Stimulated activated naive CD8-positive, alpha-beta T cell treated with anti-CD3 and anti-CD28 coated beads, Interleukin-15, amount 100 ng/mL, for 72 hours (primary cell): ENCODE results near the gene DAND5.

Experiments
- ATAC-seq: fragments of 150-1000 bp; cut with Tn5 transposase; 2 replicates; pipeline ENCODE4 v1.10.0; 2021; ENCODE audit warnings: mild to moderate bottlenecking, moderate library complexity
- DNase-seq, 2 donors: peaks; one replicate each; pipeline ENCODE4 v3.0.0; 2021 to 2022
- H3K27ac Mint-ChIP-seq, 2 donors: one replicate each; pipeline ENCODE4 v1.8.0; 2022; ENCODE audit warnings: mild to moderate bottlenecking in 2 of 2, mixed read lengths in 2 of 2, moderate library complexity in 2 of 2
- H3K27me3 Mint-ChIP-seq: one replicate; pipeline ENCODE4 v1.8.0; 2022; ENCODE audit warnings: mixed read lengths
- H3K4me1 Mint-ChIP-seq: one replicate; pipeline ENCODE4 v1.8.0; 2022; ENCODE audit warnings: mild to moderate bottlenecking, mixed read lengths
- H3K4me3 Mint-ChIP-seq, 2 donors: one replicate each; pipeline ENCODE4 v1.8.0; 2022; ENCODE audit warnings: mild to moderate bottlenecking in 2 of 2, mixed read lengths in 2 of 2, moderate library complexity in 1 of 2
- H3K9me3 Mint-ChIP-seq, 2 donors: one replicate each; pipeline ENCODE4 v1.8.0; 2022; ENCODE audit warnings: mixed read lengths in 2 of 2

Gene DAND5

DNA sequence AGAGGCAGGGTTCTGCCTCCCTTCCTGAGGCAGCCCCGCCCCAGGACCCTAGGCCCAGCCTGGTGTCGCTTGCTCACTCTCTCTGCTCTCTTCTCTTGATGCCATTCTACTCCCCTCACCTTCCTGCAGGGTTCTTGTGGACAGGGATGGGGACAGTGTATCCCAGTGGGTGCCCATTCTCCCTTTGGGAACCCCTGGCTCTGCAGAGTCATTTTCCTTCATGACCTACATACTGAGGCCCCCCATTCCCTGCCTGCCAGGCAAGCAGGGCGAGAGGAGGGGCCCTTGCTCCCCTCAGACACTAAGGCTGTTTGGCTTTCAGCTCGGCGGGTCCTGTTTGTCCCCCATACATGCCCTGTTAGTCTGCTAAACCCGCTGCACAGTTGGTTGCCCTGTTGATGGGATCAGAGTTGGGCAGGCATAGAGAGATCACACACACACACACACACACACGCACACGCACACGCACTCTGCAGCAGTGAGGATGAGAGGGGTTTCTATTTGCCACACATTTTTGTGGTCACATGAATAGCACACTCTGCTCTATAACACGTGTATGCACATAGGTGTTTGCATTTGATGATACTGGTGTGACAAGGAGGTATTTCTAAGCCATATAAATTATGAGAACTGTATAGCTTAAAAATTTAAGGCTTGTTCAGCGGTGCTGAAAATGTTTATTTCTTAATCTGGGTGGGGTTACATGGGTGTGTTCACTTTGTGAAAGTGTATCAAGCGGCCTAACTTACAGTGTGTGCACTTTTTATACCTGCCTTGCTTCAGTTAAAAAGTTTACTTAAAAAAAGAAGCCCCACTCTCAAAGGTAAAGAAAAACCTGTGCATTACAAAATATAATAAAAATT, 46.2 kb downstream of the DAND5 start:
- Mint-ChIP-seq H3K27me3 (peaks cover 66% of the 10 kb centered on the region), H3K4me3 (peak overlapping the region in 1 of 2 donors; percentile 34), H3K27ac (no peak overlapping the region), H3K9me3 (no peaks in the 10 kb centered on the region), H3K4me1 (peaks cover 46% of the 10 kb centered on the region)
- no peak for ATAC-seq
- no peak for DNase-seq

DNA sequence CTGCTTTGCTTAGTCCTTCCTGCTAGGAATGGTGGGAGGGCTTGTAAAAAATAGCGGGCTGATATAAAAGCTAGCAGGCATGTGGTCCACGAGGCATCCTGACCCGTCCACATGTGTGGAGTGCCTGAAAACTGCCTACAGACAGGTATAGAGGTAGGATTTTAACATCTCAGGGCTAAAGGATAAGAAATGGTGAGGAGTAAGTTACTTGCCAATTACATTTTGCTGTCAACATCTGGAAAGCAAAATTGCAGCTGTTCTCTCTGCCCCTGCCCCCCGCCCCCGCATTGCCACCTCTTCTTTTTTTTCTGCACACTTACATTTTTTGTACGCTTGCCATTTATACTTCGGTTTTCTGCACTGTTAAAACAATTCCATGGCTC, 46.9 kb downstream of the DAND5 start:
- H3K4me3 Mint-ChIP-seq, result no peak overlapping the region
- H3K9me3 Mint-ChIP-seq, result no peaks in the 10 kb centered on the region
- peaks cover 39% of the 10 kb centered on the region for H3K4me1 Mint-ChIP-seq
- ATAC-seq (no peak), DNase-seq (no peak)
- peaks cover 60% of the 10 kb centered on the region for H3K27me3 Mint-ChIP-seq
- no peak overlapping the region for H3K27ac Mint-ChIP-seq

- Mint-ChIP-seq H3K4me1 (peaks cover 37% of the 10 kb centered on the region), H3K9me3 (no peaks in the 10 kb centered on the region), H3K27me3 (peaks cover 58% of the 10 kb centered on the region), H3K27ac (no peak overlapping the region), H3K4me3 (no peak overlapping the region)
- no peak for DNase-seq
- ATAC-seq, result no peak
These were observed 47.4 kb downstream of the DAND5 start for GRCh38 chr19:13016628-13017305.

DNA sequence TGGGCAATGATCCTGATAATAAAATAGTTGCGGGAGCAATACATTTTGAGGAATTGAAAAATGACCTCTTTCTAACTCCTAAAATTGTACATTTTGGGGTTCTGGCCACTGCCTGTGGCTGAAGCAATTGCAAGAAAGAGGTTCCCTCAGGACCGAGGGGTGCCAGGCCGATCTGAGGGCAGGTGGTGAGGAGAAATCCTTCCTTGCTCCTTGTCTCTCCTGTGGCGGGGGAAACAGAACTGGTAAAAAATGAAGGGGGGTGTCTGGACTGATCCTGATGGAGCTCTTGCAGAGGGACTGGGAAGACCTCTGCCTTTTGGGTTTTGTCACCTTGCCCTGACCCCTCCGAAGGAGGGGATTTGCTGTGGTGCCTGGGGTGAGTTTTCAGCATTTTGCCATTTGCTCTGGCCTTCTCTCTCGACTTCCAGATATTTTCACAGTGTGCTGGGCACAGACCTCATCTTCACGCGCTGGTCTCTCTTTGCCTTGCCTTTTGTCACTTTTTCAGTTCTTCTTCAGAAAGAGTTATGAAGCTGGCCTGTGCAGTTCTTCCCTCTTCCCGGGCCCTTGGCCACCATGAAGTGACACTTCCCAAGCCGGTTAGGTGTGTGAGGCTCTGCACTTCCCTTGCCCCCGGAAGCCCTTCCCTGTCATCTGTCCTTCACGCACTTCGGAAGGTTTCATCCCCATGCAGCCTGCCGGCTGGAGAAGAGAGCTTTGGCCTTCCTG, 48.1 kb downstream of the DAND5 start:
- DNase-seq (no peak), ATAC-seq (no peak)
- Mint-ChIP-seq H3K4me3 (no peak overlapping the region), H3K9me3 (no peaks in the 10 kb centered on the region), H3K27ac (no peak overlapping the region), H3K4me1 (peaks cover 39% of the 10 kb centered on the region), H3K27me3 (peaks cover 55% of the 10 kb centered on the region)

GRCh38 chr19:13018035-13018914, 48.9 kb downstream of the DAND5 start:
- Mint-ChIP-seq H3K27me3 (peaks cover 47% of the 10 kb centered on the region), H3K4me1 (peaks cover 39% of the 10 kb centered on the region), H3K27ac (no peak overlapping the region), H3K9me3 (no peaks in the 10 kb centered on the region), H3K4me3 (no peak overlapping the region)
- ATAC-seq (no peak), DNase-seq (no peak)

DNA sequence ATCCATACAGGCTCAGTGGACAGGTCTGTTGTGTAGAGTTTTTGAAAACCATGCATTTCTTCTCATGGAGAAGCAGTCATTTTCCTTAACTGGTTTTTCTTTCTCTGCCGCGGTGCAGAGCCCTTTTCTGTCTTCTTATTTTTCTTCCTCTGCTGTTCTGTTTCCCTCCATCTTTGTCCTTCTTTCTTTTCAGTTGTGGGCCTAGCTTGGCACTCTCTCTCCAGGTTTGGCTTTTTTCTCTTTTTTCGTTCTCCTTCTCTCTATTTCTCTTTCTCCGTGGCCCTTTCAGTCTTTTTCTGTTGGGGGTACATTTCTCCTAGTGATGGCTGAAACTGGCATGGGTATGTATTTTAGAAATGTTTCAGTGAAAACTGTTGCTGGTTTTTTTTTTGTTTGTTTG, 50.0 kb downstream of the DAND5 start:
- no peak for ATAC-seq
- no peak for DNase-seq
- H3K9me3 Mint-ChIP-seq, result no peaks in the 10 kb centered on the region
- no peak overlapping the region for H3K4me3 Mint-ChIP-seq
- peaks cover 39% of the 10 kb centered on the region for H3K4me1 Mint-ChIP-seq
- no peak overlapping the region for H3K27ac Mint-ChIP-seq
- H3K27me3 Mint-ChIP-seq, result peaks cover 42% of the 10 kb centered on the region

DNA sequence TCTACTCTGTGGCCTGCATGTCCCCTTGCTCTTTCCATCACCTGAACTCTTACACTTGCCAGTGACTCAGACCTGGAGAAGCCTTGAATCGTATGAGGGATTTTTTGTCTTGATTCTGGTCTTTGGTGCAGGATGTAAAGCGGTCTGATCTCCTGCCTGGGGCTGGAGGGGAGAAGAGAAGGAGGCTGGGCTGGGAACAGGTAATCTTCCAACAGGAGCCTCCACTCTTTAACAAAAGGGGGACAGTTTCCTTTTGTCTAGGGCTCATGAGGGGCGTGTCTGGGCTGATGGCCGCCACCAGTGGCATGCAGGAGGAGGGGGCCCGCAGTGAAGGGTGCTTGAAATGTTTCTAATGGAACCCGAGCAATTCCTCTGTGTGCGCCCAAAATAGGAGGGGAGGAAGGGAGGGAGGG, 50.6 kb downstream of the DAND5 start:
- no peak for DNase-seq
- ATAC-seq, result no peak
- Mint-ChIP-seq H3K4me3 (no peak overlapping the region), H3K27ac (no peak overlapping the region), H3K27me3 (peaks cover 42% of the 10 kb centered on the region), H3K9me3 (no peaks in the 10 kb centered on the region), H3K4me1 (peaks cover 38% of the 10 kb centered on the region)

GRCh38 chr19:13022111-13022858, 52.9 kb downstream of the DAND5 start:
- H3K4me3 Mint-ChIP-seq, result peak overlapping the region; percentile 78 to 87
- H3K27ac Mint-ChIP-seq, result peak overlapping the region; percentile 75 to 91
- DNase-seq, result no peak
- no peak for ATAC-seq
- H3K27me3 Mint-ChIP-seq, result peaks cover 37% of the 10 kb centered on the region
- peaks cover 35% of the 10 kb centered on the region for H3K4me1 Mint-ChIP-seq
- no peaks in the 10 kb centered on the region for H3K9me3 Mint-ChIP-seq

GRCh38 chr19:13022859-13023636, 53.7 kb downstream of the DAND5 start:
- Mint-ChIP-seq H3K27ac (peak overlapping the region in 1 of 2 donors; percentile 83), H3K9me3 (no peaks in the 10 kb centered on the region), H3K4me1 (peaks cover 35% of the 10 kb centered on the region), H3K4me3 (peak overlapping the region; percentile 78 to 87), H3K27me3 (peaks cover 31% of the 10 kb centered on the region)
- DNase-seq (no peak), ATAC-seq (peak; percentile 60)

- H3K27ac Mint-ChIP-seq, result no peak overlapping the region
- H3K9me3 Mint-ChIP-seq, result no peaks in the 10 kb centered on the region
- no peak for ATAC-seq
- peak overlapping the region; percentile 83 to 87 for H3K4me3 Mint-ChIP-seq
- DNase-seq, result no peak
- H3K27me3 Mint-ChIP-seq, result peaks cover 31% of the 10 kb centered on the region
- peaks cover 35% of the 10 kb centered on the region for H3K4me1 Mint-ChIP-seq
These were observed 54.3 kb downstream of the DAND5 start for GRCh38 chr19:13023656-13024055.
